ENCODE measurements around the gene KCNMB1.
"Not testable (repeated sequence)": the region's sequence is repeated elsewhere in the genome, so short reads cannot be mapped to it uniquely, and the experiment has no call there.

KCNMB1 gene

DNA sequence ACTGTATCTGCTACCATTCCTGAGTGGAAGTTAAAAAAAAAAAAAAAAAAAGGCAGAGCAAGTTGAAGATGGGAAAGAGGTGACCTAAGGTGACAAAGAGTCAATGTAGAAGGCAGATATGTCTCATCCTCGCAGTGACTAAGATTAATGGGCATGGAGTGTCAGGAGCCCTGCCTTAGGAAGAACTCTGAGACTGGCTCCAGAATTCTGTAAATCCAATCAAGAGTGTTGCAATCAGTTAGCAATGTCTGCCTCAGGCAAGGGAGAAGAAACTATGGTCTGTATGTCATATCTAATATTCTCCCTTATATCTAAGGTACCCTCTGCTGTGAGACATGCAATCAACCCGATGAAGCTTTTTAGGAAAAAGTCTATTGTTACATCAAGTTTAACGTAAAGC, 24.7 kb upstream of the KCNMB1 start:
- DNase-seq, result no peak

DNA sequence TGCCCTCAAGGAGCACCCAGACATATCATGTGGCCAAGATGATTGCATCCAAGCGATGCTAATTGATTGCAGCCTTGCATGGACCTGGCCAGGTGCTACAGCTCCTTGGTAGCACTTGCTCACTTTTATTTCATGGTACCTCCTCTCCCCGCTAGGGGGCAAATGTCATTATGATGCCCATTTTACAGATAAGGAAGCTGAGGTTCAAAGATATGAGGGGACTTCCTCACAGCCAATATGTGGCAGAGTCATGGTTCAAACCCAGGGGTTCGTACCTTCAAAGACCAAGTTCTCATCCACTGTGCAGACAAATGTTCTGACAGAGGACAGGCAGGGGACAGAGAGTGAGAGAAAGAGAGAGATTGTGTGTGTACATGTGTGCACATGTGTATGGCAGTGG, 21.9 kb upstream of the KCNMB1 start:
- DNase-seq, result no peak

DNA sequence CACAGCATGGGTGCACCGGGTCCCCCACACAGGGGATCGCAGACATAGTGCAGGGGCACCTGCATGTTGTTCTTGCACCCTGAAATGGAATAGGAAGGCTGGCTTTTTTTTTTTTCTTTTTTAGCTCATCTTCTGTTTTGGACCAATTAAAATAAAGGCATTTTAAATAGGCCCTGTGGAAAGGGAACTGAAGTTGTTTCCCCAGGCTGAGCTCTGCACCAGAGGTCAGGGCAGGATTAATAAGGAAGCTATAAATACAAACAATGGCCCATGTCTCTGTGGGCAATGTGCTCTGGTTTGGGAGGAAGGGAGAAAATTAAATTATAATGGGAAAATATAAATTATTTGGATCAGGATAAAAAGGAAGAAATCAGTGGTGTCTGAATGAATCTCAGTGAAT, 21.2 kb upstream of the KCNMB1 start:
- DNase-seq, result no peak

DNA sequence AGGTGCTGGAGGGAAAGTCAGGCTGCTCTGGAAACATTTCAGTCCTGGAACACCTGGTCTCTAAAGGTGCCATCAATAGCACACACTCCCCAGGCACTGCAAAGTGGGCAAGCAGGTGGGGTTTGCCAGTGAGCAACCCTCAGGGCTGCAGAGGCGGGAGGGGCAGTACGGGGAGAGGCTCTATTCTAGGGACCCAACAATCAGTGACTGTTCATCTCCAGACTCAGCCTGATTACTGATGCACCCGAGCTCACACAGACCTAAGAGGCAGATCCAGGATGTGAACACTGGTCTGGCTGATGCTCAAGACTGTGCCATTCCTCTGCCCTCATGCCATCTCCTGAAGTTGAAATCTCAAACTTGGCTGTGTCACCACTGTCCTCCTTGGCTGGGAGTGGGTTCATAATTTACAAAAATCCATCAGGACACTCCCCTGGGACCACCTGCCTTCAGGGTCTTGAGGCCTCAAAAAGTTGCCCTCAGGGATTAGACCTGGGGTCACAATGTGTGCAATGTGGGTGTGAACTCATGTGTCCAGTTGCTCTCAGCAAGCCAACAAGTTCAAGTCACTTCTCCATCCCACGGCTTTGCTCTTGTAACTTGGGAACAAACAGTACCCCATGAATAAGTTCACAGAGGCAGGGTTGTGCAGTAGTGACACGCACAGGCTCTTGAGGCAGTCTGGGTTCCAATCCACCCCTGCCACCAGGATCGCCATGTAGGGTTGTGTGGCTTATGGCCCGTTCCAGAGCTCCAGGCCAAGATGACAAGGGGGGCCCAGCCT, 19.9 kb upstream of the KCNMB1 start:
- DNase-seq, result no peak

DNA sequence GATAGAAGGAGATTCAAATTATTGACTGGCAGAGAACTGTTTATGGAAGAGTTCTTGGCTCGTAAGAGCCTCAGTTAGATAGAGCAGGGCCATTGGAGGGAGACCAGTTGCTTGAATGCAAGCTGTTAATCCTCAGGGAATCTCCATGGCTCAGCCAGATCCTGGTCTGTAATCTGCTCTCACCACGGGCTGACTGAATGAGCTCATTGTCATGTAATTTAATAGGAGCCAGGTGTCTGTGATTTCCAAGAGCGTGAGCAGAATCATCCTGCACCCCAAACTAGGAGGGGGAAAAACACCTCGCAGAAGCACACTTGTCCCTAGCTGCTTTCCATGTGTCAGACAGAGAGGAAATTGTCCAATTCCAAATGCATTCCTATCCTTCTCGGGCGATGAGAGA, 19.1 kb upstream of the KCNMB1 start:
- DNase-seq, result no peak

DNA sequence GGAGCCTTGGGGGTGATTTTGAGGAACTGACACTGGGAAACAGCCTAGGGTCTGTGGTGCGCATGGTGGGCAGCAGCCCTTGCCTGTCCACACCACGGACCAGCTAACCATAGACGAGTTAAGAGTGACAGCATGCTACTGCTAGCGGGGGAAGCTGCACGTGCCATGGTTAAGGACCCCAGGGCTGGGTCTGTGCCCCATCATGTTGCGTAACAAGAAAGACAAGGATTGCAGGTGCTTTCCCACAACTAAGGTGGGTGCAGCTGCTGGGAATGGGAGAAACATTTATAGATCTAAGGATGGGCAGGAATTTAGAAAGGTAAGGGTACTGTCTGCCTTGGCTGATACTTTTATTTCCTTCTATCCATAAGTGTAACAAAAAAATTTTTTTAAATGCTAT, 17.9 kb upstream of the KCNMB1 start:
- DNase-seq, result no peak

DNA sequence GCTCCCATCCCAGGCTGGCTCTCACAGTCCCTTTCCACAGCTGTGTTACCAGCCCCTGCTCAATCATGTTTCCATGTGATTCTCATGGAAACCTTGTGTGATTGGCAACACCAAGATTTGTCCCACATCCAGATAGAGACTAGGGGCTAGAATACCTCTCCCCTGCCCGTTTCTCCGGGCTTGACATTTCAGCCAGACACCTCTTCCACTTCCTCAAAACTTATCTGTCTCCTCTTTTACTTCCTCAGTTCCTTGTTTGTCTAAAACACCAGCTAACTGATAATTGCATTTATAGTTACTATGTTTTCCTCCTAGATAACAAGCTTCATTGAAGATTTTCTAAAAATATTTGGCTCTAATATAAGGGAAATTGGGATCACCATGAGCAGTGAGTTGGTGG, 16.6 kb upstream of the KCNMB1 start:
- peak; percentile 57 for DNase-seq

DNA sequence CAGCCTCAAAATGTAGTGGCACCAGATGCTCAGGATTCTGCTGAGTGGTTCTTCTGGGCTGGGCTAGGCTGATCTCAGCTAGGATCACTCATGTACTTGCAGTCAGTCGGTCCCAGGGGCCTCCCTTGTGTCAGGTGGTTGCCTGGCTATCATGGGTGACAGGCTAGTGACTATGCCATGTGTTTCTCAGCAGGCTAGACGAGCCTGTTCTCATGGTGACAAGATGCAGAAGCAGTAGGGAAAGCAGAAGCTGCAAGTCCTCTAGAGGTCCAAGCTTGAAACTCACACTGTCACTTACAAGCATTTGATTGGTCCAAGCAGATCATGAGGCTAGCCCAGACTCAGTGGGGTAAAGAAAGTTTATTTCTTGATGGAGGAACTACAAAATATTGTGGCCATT, 15.2 kb upstream of the KCNMB1 start:
- peak; percentile 9 for DNase-seq

DNA sequence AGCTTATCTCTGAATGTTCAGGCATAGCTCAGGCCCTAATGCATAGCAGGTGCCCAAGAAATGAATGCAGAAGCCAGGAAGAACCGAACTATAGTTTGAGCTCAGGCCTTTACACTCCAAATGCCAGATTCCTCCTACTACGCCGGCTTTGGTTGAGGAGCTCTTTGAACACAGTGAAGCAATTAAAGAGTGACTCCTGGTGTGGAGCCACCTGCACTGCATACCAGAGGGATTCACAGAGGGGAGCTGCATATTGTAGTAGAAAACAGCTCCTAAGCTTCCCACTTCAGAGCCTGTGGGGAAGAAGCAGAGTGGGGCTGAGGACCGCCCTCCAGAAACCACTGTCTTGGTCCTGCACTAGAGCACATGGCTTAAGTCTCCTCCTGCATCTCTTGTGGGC, 14.5 kb upstream of the KCNMB1 start:
- no peak for DNase-seq

DNA sequence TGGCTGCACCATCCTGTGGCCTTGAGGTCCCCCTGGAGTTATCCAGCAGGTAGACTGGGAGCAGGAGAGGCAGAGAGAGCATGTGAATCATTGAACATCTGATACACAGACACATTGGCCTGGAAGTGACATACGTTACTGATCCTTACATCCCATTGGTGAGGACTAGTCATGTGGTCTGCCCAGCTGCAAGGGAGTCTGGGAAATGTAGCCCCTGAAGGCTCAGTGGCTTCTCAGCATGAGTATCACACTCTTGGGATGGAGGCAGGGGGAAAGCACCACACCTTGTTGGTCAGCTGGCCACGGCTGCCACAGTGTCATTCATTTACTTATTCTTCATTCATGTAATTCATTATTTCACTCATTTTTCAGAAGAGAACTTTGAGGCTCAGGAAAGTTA, 13.3 kb upstream of the KCNMB1 start:
- no peak for DNase-seq

DNA sequence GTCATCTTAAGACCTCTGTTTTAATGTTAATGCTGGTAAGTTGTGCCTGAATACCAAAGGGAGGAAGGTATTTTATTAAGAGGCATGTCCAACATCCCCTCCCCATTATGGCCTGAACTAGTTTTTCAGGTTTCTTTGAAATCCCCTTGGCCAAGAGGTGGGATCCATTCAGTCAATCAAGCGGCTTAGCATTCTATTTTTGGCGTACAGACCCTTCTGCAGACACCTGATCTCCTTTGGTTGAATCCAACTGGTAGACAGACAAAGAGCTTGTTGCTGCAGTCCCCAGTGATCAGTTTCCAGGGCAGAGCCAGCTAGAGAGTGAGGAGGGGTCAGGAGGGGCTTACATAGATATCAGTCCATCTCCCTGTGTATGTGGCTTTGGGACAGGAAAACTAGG, 7.9 kb upstream of the KCNMB1 start:
- no peak for DNase-seq

DNA sequence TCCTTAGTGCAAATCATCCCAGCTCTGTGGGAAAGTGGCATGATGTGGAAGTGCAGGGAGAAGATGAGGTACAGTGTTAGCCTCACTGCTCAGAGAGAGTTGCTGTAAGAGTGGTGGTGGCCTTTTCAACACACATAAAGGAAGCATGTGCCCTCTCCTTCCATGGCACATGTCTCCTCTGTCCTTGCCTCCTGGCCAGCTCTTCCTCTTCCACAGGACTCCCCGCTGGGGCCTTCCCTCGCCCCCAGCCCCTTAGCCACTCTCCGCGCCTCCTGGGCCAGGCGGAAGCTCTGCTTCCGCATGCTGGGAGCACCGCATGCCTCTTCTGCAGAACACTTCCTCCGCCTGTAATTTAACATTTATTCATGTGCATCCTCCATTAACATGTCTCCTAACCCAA, 4.8 kb upstream of the KCNMB1 start:
- no peak for DNase-seq

DNA sequence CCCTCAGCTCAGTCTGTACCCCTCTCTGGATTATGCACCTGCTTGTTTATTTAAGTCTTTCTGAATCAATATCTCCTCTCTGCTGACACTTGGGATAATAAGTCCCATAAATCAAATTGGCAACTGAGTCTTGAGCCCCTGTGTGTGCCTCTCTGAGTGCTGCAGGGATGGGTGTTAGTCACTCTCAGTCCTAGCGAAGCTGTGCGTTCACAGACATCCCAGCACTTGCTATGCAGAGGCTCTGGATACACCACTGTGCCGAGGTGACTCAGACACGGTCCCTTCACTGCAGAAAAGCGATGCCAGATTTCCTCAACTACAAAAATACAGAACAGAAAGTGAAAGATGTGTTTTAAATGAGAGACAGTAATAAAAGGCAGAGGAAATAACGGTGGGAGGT, 4.1 kb upstream of the KCNMB1 start:
- peak; percentile 16 for DNase-seq

DNA sequence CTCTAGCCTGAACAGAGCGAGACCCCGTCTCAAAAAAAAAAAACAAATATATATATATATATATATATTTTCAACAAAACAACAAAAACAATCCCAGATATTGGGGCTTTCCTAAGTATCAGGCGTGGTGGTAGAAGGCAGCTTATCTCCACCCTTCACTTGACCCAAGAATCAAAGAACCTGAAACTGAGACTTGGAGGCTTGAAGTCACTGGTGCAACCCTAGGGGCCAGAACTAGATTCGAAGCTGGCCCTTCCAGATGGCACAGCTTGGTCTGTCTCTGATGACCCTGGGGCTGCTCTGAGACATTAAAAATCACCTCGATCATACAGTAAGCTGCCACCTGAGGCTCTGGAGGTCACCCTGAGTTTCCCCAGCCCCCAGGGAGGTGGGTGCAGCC, 1.3 kb upstream of the KCNMB1 start:
- no peak for DNase-seq

DNA sequence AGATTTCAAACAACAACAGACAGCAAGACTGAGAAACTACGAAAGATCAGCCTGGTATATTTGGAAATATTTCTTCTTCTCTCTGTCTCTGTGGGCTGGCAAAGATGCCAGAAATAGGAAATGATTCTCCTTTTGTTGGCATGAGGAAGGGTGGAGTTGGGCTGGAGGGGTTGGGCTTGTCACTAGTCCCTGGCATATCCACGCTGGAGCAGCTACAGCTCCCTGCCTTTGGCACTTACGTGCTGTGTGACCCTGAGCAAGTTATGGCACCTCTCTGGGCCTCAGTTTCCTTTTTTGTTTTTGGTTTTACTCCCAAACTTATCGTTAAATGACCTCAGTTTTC, 354 bp upstream of the KCNMB1 start:
- DNase-seq, result no peak

DNA sequence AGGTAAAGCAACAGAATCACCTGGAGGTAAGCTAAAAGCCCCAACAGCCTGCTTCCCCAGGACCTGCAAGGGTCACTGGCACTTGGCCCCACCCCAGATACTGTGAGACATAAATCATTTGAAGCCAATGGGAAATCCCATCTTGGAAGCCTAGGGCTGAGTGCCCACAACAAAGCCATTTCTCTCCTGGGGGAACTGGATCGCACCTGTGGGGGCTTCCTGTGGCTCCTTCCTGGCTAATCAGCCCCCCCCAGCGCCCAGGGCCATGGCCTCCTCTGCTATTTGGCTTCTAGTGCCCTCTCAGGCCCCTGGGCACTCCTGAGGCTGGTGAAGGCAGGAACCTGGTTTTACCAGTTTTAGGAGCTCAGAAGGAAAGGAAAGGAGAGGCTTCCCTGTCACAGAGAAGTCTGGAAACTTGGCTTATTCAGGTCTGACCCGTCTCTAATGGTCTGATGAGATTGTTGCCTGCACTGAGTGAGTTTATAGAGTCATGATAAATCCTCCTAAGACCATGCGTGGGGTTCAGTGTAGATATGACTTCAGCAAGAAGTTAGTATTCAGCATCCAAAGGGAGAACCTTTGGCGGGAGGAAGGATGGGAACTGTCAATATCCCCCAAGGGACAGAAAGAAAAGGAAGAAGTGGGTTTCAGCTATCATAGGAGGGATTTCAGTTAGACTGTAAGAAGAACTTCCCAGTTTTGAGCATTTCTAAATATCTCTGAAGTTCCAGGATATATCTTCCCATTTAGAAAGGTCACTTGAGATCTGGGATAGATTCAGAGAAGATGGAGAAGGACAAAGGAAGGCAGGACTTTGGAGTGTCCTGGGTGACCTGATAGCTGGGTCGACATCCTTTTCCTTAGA, 1.2 kb downstream of the KCNMB1 start:
- no peak for DNase-seq

DNA sequence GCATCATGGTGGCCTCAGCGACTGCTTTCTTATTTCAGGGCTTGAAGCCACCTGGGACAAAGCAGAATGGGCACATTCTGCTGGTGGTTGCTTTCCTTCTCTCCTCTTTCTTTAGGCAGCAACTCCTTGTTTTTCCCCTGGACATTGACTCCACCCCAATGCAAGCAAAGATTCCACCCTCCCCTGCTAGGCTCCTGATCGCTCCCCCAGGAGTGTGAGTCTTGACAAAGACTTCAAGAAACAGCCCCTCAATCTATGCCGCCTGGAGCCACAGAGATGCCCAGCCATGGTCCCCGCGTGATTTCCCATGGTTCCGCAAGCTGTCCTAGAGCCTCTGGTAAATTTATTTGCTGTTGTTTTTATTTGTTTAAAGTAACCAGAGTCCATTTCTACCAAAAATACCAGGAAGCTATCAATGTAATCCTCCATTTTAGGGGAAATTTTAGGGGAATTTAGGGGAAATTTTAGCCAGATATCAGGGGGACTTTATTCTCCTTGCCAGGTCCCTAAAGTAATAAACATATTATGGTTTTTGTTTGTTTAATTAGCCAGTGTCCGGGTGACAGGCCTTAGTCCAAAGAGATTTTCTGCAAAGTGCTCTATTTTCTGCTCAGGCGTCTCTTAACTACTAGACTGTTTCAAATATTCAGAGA, 2.3 kb downstream of the KCNMB1 start:
- no peak for DNase-seq

DNA sequence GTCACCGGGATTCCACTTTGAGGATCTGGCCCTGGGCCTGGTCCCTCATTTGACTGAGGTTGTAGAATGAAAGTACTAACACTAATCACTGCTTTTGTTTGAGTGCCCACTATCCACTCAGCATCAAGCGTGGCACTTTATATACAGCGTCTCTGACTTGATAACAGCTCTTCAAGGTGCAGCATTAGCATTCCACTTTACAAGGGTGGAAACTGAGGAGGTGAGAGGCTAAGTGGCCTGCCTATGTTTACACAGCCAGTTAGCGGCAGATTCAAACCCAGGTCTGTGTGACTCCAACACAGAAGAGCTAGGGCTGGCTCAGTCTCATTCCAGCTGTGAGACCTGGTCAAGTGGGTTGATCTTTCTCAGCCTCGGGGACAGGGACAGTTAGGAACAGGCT, 5.9 kb downstream of the KCNMB1 start:
- DNase-seq, result no peak

DNA sequence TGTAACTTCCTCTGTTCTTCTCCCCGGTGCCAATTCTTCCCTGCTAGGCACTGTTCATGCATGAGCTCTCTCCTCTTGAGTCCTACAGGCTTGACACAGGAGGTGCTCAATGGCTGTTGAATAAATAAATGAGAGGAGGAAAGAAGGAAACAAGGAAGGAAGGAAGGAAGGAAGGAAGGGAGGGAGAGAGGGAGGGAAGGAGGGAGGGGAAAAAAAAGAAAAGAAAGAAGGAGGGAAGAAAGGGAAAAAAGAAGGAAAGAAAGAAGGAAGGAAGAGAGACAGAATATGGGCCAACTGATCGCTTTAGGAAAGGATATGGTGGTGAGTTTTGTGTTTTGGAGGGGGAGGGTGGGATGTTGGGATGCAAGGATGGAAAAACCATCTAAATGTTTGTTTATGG, 6.4 kb downstream of the KCNMB1 start:
- no peak for DNase-seq

DNA sequence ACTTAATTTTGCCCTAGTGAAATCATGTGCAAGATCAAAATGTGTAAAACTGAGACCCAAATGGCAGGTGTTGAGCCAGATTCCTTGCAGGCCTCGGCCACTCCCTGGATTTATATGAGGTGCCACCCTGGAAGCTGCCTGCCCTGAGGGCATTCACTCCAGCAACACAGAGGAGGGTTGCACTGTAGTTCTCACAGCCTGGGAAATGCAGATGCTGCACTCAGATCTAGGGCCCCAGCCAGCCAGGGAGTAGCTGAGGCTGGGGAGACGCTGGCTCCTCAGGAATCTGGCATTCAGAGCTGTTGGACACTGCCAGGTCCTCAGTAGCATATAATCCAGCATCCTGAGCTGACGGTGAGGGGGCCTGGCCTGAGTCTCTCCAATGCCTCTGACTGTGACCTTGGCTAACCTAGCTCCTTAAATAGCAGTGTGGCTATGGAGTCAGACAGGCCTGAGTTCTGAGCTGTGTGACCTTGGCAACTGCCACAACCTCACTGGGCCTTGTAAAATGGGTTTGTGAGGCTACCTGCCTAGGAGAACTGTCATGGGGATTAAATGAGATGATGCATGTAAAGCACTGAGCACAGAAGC, 8.7 kb downstream of the KCNMB1 start:
- DNase-seq, result no peak

DNA sequence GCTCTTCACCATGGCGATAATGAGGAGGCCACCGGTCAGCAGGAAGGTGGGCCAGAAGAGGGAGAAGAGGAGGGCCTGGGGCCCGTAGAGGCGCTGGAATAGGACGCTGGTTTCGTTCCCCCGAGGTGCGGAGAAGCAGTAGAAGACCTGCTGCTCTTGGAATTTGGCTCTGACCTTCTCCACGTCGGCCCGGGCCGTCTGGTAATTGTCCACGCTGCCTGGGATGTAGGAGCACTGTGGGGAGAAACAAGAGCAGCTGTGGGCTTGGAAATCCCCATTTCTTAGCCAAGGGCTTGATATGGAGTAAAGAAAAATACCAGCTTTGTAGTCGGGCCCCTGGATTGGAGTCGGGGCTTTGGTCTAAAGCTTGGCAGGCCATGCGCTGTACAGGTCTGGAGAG, 10.4 kb downstream of the KCNMB1 start:
- no peak for DNase-seq

DNA sequence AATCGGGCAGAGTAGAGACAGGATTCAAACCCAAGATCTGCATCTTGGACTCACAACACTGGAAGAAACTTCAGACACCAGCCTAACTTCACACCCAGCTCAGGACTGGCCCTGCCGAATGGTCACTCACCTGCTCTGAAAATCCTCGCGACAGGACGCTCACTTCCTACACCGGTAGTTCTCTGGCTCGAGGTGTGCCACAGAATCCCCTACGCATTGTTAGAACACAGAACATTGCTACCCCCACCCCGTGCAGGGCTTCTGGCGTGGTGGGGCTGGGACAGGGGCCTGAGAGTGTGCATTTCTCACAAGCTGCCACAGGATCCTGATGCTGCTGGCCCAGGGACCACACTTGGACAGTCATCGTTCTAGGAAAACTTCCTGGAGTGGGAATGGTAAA, 12.1 kb downstream of the KCNMB1 start:
- no peak for DNase-seq

DNA sequence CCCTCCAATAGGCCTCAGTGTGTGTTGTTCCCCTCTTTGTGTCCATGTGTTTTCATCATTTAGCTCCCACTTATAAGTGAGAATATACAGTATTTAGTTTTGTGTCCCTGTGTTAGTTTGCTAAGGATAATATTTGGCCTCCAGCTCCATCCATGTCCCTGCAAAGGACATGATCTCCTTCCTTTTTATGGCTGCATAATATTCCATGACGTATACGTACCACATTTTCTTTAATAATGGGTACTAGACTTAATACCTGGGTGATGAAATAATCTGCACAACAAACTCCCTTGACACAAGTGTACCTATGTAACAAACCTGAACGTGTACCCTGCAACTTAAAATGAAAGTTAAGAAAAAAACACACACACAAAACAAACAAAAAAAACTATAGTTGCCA, 12.6 kb downstream of the KCNMB1 start:
- DNase-seq, result not testable (repeated sequence)

DNA sequence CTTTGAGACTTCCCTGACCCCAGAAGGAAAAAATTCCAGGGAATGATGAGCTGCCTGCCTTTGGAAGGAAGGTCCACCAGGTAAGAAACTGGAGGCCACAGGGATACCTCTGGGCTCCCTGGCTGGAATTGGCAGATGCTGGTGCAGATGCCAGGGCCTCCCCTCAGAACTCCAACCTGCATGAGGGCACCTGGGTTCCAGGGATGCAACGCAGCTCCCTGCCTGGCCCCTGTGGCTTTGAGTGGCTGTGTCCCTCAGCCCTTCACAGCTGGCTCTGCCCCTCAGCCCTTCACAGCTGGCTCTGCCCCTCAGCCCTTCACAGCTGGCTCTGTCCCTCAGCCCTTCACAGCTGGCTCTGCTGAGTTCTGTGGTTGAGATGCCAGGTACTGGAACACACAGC, 13.9 kb downstream of the KCNMB1 start:
- no peak for DNase-seq

Measured in OCI-M1 (cell line).